ENCODE data around the gene GRAP2. TPM values are rescaled to one million over a fixed set of nuclear protein-coding genes. Genes with fewer than 3 reads are reported as not detected.
A peak's percentile ranks its signal among the peaks of the same experiment; 100 is the strongest.

GRAP2 gene
- total RNA-seq, 1 donor from 2014 or later: 0.24 TPM

DNA sequence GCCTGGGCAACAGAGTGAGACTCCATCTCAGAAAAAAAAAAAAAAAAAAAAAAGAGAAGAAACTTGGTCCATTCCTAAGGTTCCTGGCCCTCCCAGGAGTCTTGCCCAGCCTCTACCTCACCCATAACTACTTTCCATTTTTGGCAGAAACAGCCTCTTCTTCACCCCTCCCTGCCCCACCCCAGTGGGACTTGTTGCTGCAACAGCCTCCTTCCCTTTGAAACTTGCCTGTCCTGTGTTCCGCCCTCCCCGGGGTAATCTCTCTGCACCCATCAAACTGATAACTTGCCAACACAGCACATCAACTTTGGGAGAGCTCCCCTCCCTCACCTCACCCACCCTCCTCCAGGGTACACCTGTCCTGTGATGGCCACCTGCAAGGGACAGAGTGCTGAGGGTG, 83.9 kb downstream of the GRAP2 start:
- Mint-ChIP-seq H3K27me3 (peaks cover 25% of the 10 kb centered on the region), H3K9me3 (no peaks in the 10 kb centered on the region), H3K27ac (peak overlapping the region; percentile 86)

DNA sequence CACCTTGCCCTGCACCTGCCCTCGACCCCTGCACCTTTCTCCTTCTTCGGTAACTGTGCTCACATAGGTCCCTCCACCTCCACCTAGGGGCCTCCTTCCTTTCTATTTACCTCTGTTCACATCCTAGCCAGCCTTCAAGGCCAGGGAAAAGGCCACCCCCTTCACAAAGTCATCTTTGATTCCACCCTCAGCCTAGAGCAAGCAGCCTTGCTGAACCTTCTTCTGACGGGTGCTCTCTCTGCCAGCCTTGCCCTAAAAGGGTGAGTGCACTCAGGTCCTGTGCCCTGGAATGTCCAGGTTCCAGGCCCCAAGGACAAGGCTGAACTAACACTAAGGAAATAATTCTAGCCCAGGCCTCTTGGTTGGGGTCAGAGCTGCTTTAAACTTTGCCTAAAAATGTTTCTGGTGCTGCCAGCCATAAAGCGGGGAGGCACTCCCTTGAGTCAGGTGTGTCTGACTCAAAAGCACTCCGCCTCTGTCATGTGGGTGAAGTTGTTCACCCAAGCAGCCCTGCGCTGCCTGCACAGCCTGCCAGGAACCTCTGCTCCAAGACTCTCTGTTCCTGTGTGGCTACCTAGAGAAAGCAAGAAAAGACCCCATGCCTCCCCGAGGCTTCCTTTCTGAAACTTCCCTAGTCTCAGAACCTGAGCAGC, 84.6 kb downstream of the GRAP2 start:
- TF ChIP-seq, protein P1, sequence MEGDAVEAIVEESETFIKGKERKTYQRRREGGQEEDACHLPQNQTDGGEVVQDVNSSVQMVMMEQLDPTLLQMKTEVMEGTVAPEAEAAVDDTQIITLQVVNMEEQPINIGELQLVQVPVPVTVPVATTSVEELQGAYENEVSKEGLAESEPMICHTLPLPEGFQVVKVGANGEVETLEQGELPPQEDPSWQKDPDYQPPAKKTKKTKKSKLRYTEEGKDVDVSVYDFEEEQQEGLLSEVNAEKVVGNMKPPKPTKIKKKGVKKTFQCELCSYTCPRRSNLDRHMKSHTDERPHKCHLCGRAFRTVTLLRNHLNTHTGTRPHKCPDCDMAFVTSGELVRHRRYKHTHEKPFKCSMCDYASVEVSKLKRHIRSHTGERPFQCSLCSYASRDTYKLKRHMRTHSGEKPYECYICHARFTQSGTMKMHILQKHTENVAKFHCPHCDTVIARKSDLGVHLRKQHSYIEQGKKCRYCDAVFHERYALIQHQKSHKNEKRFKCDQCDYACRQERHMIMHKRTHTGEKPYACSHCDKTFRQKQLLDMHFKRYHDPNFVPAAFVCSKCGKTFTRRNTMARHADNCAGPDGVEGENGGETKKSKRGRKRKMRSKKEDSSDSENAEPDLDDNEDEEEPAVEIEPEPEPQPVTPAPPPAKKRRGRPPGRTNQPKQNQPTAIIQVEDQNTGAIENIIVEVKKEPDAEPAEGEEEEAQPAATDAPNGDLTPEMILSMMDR (conservative IDR thresholded peaks at IDR 0.05): no peak
- Mint-ChIP-seq H3K27ac (peak overlapping the region; percentile 86), H3K36me3 (no peaks in the 10 kb centered on the region), H3K4me1 (ENCODE audit: unreplicated experiment) (peaks cover 9% of the 10 kb centered on the region), H3K27me3 (peaks cover 25% of the 10 kb centered on the region), H3K9me3 (no peaks in the 10 kb centered on the region), H3K4me3 (peak overlapping the region; percentile 64)
- no peak for DNase-seq (ENCODE audit: extremely low spot score, unreplicated experiment)

More for the DNA sequence above, 83.9 kb downstream of the GRAP2 start:
- Mint-ChIP-seq H3K36me3 (no peaks in the 10 kb centered on the region), H3K4me1 (ENCODE audit: unreplicated experiment) (peaks cover 8% of the 10 kb centered on the region), H3K4me3 (no peak overlapping the region)
- no peak for DNase-seq (ENCODE audit: extremely low spot score, unreplicated experiment)
- TF ChIP-seq, protein P1 (conservative IDR thresholded peaks at IDR 0.05): no peak

DNA sequence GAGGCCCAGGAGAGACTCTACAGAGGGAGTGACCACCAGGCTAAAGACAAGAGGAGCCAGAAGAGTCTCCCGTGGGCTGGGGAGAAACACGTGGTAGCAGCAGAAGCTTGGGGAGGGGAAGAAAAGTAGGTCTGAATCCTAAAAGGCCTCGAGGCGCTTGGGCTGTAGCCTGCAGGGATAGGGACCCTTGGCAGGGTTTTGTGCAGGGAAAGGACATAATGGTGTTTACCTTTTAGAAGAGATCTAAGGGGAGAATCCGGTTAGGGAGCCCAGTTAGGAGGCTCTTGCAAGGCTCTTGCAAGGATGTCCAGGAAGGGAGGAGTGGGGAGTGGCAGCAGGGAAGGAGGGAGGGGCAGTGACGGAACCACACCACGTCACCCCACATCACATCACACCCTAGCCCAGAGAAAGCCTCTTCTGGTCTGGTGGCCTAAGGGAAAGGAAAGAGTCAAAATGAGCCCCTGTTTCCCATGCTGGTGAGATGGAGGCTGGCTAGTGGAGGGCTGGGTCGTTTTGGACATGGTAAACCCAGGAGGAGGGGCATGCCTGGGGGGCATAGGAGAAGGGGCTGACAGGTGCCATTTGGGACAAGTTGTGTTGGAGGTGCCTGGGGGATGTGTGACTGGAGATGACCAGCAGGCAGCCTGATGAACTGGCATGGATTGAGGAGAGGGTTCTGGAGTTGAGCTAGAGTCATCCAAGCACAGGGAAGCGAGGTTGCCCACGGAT, 87.7 kb downstream of the GRAP2 start:
- H3K9me3 Mint-ChIP-seq: no peaks in the 10 kb centered on the region
- H3K36me3 Mint-ChIP-seq: no peaks in the 10 kb centered on the region
- no peak overlapping the region for H3K4me3 Mint-ChIP-seq
- TF ChIP-seq, protein P1 (conservative IDR thresholded peaks at IDR 0.05): no peak
- no peak for DNase-seq (ENCODE audit: extremely low spot score, unreplicated experiment)
- peaks cover 13% of the 10 kb centered on the region for H3K4me1 Mint-ChIP-seq (ENCODE audit: unreplicated experiment)
- H3K27me3 Mint-ChIP-seq: peaks cover 43% of the 10 kb centered on the region
- peak overlapping the region; percentile 75 for H3K27ac Mint-ChIP-seq

DNA sequence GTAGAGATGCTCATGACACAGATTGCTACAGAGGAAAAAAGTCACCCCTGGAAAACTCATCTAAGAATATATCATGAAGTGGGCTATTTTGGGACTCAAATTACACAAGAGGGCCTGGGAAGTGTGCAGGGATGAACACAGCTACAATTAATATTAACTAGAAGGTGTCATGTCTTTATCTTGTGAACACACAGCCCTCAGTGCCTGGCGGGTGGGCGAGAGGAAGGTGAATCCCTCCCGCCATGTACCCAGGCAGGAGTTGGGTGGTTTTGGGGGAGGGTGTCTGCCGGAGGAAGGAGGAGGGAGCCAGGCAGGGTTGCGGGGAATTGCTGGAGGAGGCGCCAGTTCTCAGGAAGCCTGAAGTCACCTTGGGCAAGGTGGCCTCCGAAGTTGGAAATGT, 88.7 kb downstream of the GRAP2 start:
- H3K4me1 Mint-ChIP-seq (ENCODE audit: unreplicated experiment): peaks cover 17% of the 10 kb centered on the region
- H3K27me3 Mint-ChIP-seq: peaks cover 48% of the 10 kb centered on the region
- no peaks in the 10 kb centered on the region for H3K9me3 Mint-ChIP-seq
- H3K27ac Mint-ChIP-seq: no peak overlapping the region
- TF ChIP-seq, protein P1 (conservative IDR thresholded peaks at IDR 0.05): no peak
- no peak overlapping the region for H3K4me3 Mint-ChIP-seq
- no peaks in the 10 kb centered on the region for H3K36me3 Mint-ChIP-seq
- no peak for DNase-seq (ENCODE audit: extremely low spot score, unreplicated experiment)

DNA sequence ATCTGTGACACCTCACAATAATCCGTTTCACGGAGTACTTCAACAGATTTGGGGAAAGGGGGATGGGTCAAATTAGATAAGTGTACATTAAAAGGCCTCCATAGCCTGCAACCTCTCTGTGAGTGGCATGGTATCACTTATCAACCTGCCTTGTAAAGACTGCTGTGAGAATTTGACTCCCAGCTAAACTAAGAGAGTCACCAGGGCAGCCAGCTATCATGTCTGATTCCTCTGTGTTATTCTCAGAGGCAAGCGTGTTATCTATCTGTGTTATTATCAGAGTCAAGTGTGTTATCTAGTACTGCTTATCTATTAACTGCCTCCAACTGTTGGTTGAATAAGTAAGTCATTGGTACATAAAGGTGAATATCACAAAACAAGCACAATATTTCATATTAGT, 89.8 kb downstream of the GRAP2 start:
- peaks cover 17% of the 10 kb centered on the region for H3K4me1 Mint-ChIP-seq (ENCODE audit: unreplicated experiment)
- no peaks in the 10 kb centered on the region for H3K9me3 Mint-ChIP-seq
- peak overlapping the region; percentile 61 for H3K27ac Mint-ChIP-seq
- TF ChIP-seq, protein P1 (conservative IDR thresholded peaks at IDR 0.05): no peak
- H3K27me3 Mint-ChIP-seq: peaks cover 49% of the 10 kb centered on the region
- no peak overlapping the region for H3K4me3 Mint-ChIP-seq
- no peak for DNase-seq (ENCODE audit: extremely low spot score, unreplicated experiment)
- no peaks in the 10 kb centered on the region for H3K36me3 Mint-ChIP-seq

All from type B pancreatic cell (in vitro differentiated cells).